Subcutaneous adipose tissue (tissue), 4 donors: Measurements from ENCODE around the gene ACP6. TPM values are rescaled to one million over a fixed set of nuclear protein-coding genes. Genes with fewer than 3 reads are reported as not detected.

Experiments
- total RNA-seq, 4 donors: library from RNA; depleted of rRNA; stranded (reverse); fragments of >200 nt; gene quantifications; one replicate each; pipeline ENCODE4 v1.1.0, GENCODE V29; 2016
- TF ChIP-seq, protein P1 (sequence below): fragments of 450-650 bp; IDR thresholded peaks from one replicate; pipeline ENCODE4 v1.5.1; 2016; ENCODE audit warnings: low read depth, mild to moderate bottlenecking, control low read depth, antibody characterized with exemption, moderate library complexity

ACP6 gene
- total RNA-seq, 4 donors from 2014 or later = 4.2 to 19.2 (median 7.5) TPM

DNA sequence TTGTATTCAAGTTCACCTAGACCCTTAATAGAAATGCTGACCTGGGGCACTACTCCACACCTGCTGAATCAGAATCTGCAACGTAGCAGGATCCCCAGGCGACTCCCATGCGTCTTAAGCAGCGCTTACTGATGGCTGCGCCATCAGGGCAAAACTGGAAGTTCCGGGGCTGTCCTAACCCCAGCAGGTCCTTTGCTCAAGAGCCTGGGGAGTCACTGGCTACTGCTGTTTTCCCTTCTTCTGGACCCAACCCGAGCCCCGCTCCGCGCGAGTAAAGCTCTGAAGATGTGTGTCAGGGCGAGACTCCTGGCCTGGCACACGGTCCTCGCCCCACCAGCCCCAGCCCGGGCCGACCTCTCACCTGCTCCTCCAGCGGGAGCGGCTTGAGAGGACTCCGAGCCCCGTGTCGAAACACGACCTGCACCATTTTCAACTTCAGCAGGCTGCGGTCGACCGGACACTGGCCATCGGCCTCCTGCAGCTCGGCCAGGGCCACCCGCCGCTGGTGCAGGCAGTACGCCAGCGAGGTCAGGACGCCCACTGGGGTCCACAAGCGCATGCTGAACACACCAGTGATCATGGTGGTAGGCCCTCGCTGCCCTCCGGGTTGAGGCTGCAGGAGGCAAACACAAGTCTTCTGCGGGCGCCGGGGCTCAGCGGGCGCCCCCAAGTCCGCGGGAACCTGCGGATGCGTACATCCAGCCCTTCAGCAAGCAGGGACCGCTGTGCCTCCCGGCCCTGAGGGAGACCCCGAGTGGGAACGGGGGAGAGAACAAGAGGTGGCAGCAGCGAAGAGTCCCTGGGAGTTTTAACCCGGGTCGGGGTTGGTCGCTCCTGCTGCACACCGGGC lies 630 bp downstream of the ACP6 start:
- TF ChIP-seq, protein P1, sequence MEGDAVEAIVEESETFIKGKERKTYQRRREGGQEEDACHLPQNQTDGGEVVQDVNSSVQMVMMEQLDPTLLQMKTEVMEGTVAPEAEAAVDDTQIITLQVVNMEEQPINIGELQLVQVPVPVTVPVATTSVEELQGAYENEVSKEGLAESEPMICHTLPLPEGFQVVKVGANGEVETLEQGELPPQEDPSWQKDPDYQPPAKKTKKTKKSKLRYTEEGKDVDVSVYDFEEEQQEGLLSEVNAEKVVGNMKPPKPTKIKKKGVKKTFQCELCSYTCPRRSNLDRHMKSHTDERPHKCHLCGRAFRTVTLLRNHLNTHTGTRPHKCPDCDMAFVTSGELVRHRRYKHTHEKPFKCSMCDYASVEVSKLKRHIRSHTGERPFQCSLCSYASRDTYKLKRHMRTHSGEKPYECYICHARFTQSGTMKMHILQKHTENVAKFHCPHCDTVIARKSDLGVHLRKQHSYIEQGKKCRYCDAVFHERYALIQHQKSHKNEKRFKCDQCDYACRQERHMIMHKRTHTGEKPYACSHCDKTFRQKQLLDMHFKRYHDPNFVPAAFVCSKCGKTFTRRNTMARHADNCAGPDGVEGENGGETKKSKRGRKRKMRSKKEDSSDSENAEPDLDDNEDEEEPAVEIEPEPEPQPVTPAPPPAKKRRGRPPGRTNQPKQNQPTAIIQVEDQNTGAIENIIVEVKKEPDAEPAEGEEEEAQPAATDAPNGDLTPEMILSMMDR = no peak

DNA sequence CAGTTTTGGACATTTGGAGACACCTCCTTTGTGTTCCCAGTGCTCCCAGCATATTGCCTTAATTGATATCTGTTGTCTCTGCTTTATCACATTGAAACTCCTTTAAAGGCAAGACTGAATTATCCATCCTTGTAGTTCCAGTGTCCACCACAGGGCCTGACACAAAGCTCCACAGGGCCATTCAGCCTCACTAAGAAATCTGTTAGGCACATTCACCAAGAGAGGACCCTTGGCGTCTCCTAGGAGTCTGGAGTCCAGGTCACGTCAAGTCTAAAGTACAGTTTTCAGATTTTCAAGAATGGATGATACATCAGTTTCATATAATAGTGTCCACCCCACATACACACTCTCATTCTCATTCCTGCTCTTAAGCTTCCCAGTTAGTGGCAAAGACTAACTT lies 4.8 kb downstream of the ACP6 start:
- TF ChIP-seq, protein P1 = no peak

DNA sequence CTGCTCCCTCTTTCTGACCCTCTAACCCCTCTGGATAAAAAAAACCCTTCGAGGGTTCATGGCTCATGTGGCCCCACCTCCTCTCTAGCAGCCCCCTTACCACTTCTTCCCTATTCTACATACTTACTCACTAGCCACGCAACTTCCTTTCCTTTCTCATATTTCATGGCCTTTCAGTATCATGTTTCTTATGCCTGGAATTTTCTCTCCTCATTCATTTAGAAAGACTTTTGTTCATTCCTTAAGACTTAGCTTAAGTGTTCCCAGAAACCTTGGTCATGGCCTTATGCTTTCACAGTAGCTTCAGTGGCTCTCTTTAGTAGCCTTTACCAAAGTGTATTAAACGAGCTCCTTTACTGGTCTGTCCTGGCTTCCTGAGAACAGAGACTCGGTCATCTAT lies 6.1 kb downstream of the ACP6 start:
- TF ChIP-seq, protein P1 = no peak

DNA sequence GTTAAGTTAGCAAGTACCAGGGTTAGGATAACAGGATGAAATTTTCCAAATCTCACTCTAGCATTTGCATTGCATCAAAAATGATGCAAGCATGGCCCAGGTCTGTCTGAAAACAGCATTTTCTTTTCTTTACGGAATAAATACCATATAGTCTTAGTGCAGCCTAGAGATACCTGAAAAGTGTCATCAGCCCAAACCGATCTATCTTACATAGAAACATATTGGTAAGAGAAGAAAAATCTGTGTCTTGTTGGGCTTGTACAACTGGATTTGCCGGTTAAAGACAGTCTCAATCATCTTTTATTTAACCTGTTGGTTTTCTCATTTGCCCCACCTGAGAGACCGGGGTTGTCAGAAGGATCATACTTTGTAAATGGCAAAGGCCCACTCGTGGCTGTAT lies 15.8 kb downstream of the ACP6 start:
- TF ChIP-seq, protein P1 = no peak

DNA sequence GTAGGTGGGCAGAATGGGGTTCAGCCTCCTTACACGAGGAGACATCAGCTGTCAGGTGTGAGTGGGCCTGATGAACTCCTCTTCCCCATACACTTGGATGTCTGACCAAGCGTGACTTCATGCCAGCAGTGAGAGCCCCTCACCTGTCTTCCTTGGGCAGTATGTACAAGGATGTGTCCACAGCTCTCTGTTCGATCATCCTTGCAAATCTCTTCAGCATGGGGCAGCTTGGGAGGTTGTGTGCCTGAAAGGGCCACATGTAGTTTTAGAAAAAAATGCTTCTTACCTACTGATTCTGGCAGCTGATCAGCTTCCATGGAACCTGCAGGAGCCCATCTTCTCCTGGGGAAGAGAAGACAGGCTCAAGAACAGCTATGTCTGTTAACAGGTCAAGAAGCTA lies 18.0 kb downstream of the ACP6 start:
- TF ChIP-seq, protein P1 = no peak

DNA sequence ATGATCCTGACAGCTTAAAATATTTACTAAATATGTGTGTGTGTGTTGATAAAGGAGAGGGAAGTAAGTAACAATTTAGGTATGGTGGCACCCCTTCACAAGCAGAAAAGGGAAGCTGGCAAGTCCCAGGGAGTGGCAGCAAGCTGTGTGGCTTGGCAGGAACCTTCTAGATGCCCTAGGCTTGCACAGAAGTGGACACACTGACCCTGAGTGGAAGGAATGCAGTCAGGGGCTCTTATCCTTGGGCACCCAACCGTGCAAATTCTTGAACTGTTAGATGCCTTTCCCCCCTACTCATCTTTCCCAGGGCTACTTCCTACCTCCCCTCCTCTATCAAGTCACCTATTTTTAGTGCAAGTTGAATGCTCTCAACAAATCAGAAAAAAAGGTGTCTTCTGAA lies 18.9 kb downstream of the ACP6 start:
- TF ChIP-seq, protein P1 = no peak

DNA sequence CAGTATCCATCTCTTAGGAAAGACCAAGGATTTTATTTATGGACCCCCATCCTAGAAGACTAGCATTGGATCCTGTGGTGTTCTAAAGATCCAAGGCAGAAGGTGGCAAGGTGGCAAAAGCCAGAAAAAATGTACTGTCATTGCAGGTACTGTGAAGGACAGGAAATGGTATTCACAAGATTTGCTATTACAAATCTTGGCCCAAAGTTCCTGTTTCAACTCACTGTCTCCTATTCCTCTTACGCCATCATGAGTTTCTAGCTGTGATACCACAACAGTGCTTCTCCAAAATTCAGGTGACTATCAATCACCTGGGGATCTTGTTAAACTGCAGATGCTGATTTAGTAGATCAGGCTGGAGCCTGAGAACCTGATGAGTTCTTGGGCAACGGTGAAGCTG lies 21.4 kb downstream of the ACP6 start:
- TF ChIP-seq, protein P1 = no peak
